HepG2 (cell line): ENCODE data around the gene HMBS. TPM values are rescaled to one million over a fixed set of nuclear protein-coding genes. Genes with fewer than 3 reads are reported as not detected.

ENCODE experiments used
- ATF2 ChIP-seq: sonication (generic); formaldehyde crosslinking; IDR thresholded peaks from 2 replicates; pipeline ENCODE4 v1.4.0; 2020; ENCODE audit warnings: missing genetic modification reagents
- IRF2 ChIP-seq: IDR thresholded peaks from 2 replicates; pipeline ENCODE4 v1.6.1; 2018; ENCODE audit warnings: missing genetic modification reagents, missing compliant biosample characterization
- KDM5A ChIP-seq: fragments of 200-600 bp; sonication (generic); IDR thresholded peaks from 2 replicates; pipeline ENCODE4 v1.7.0; 2018; ENCODE audit warnings: antibody characterized with exemption, mild to moderate bottlenecking, low read length, borderline replicate concordance
- KMT2A ChIP-seq: sonication (generic); formaldehyde crosslinking; IDR thresholded peaks from 2 replicates; pipeline ENCODE4 v1.4.0; 2020; ENCODE audit warnings: missing genetic modification reagents
- NCOR1 ChIP-seq: fragments of 200-600 bp; sonication (generic); IDR thresholded peaks from 2 replicates; pipeline ENCODE4 v1.7.0; 2017; ENCODE audit warnings: antibody characterized with exemption, low read length, borderline replicate concordance
- NFKB2 ChIP-seq: sonication (generic); formaldehyde crosslinking; IDR thresholded peaks from 2 replicates; pipeline ENCODE4 v1.4.0; 2020; ENCODE audit warnings: missing genetic modification reagents, borderline replicate concordance
- NKX3-1 ChIP-seq: sonication (generic); formaldehyde crosslinking; IDR thresholded peaks from 2 replicates; pipeline ENCODE4 v1.5.0; 2020; ENCODE audit warnings: missing genetic modification reagents
- PATZ1 ChIP-seq: sonication (generic); formaldehyde crosslinking; IDR thresholded peaks from 2 replicates; pipeline ENCODE4 v1.4.0; 2020; ENCODE audit warnings: missing genetic modification reagents
- PHF20 ChIP-seq: sonication (generic); formaldehyde crosslinking; IDR thresholded peaks from 2 replicates; pipeline ENCODE4 v1.5.0; 2020; ENCODE audit warnings: mild to moderate bottlenecking, missing genetic modification reagents
- PLSCR1 ChIP-seq: sonication (generic); formaldehyde crosslinking; IDR thresholded peaks from 2 replicates; pipeline ENCODE4 v1.5.0; 2020; ENCODE audit warnings: missing genetic modification reagents, mild to moderate bottlenecking, borderline replicate concordance
- TAF1 ChIP-seq: sonication (generic); formaldehyde crosslinking; IDR thresholded peaks from 2 replicates; pipeline ENCODE4 v1.4.0; 2020; ENCODE audit warnings: missing genetic modification reagents
- TBL1XR1 ChIP-seq: fragments of 150-350 bp; IDR thresholded peaks from 2 replicates; pipeline ENCODE4 v1.6.1; 2014; ENCODE audit warnings: borderline replicate concordance, low read length; ENCODE audit not compliant: partially characterized antibody
- TFDP2 ChIP-seq: sonication (generic); formaldehyde crosslinking; IDR thresholded peaks from 2 replicates; pipeline ENCODE4 v1.4.0; 2020; ENCODE audit warnings: missing genetic modification reagents
- ZFP90 ChIP-seq: sonication (generic); formaldehyde crosslinking; IDR thresholded peaks from 2 replicates; pipeline ENCODE4 v1.8.0; 2022; ENCODE audit warnings: missing genetic modification reagents, mild to moderate bottlenecking, inconsistent platforms, borderline replicate concordance
- ZNF281 ChIP-seq: sonication (generic); formaldehyde crosslinking; IDR thresholded peaks from 2 replicates; pipeline ENCODE4 v1.4.0; 2020; ENCODE audit warnings: missing genetic modification reagents, borderline replicate concordance
- ZNF350 ChIP-seq: sonication (generic); formaldehyde crosslinking; IDR thresholded peaks from 2 replicates; pipeline ENCODE4 v1.4.0; 2020; ENCODE audit warnings: mild to moderate bottlenecking, low read depth, missing genetic modification reagents, borderline replicate concordance
- ZNF432 ChIP-seq: sonication (generic); formaldehyde crosslinking; IDR thresholded peaks from 2 replicates; pipeline ENCODE4 v1.5.0; 2020; ENCODE audit warnings: missing genetic modification reagents, mild to moderate bottlenecking, borderline replicate concordance
- ZSCAN29 ChIP-seq: sonication (generic); formaldehyde crosslinking; conservative IDR thresholded peaks from 2 replicates; pipeline ENCODE4 v1.4.0; 2020; ENCODE audit warnings: mild to moderate bottlenecking, missing genetic modification reagents
- polyA plus RNA-seq, 8 experiments: library from polyadenylated mRNA; depleted of rRNA in 3 of 8; stranded (reverse) in 7 of 8; unstranded in 1 of 8; fragments of >200 nt; fragmentation: Illumina TruSeq in 4 of 8; extraction: Trizol in 4 of 8; gene quantifications; 2 replicates each; pipeline versions ENCODE4 v1.2.1 to v1.2.3, GENCODE V29; 2011 to 2016; ENCODE audit warnings: low read depth in 4 of 8, missing spikeins in 1 of 8, mixed read lengths in 1 of 8; ENCODE audit not compliant: insufficient read depth in 1 of 8
- total RNA-seq, 5 experiments: library from RNA; depleted of rRNA; stranded (reverse); fragments of >200 nt; fragmentation: Illumina TruSeq; extraction: Trizol; gene quantifications; 2 replicates each; pipeline ENCODE4 v1.2.3, GENCODE V29; 2016; ENCODE audit warnings: low read depth in 1 of 5

The HMBS gene
- total and polyA plus RNA-seq, 2 of the 13 experiments (the other 11 are each of a cell fraction or from before 2014, with no cell fraction given) = 9.4 to 46.9 TPM

GRCh38 chr11:119106564-119107537 lies 22.2 kb downstream of the HMBS start, which contains the start of gene C2CD2L (continued):
- TF ChIP-seq PATZ1 (peak; percentile 72), KMT2A (CRISPR knock-in tag) (0 out of 2 replicates have a peak, but pooled peaks have one; percentile 25), NKX3-1 (CRISPR knock-in tag) (0 out of 2 replicates have a peak, but pooled peaks have one; percentile 29), TAF1 (CRISPR knock-in tag) (peak; percentile 67), ATF2 (CRISPR knock-in tag) (0 out of 2 replicates have a peak, but pooled peaks have one; percentile 20), ZNF350 (CRISPR knock-in tag) (peak; percentile 44; the same call in 1 of the 2 replicates), ZNF432 (CRISPR knock-in tag) (no peak), NFKB2 (CRISPR knock-in tag) (peak; percentile 27; the same call in 1 of the 2 replicates), PLSCR1 (CRISPR knock-in tag) (no peak), ZSCAN29 (CRISPR knock-in tag) (no peak), ZFP90 (0 out of 2 replicates have a peak, but pooled peaks have one; percentile 59), TBL1XR1 (no peak), TFDP2 (peak; percentile 53; the same call in 1 of the 2 replicates), IRF2 (CRISPR knock-in tag) (0 out of 2 replicates have a peak, but pooled peaks have one; percentile 12), ZNF281 (peak; percentile 76; the same call in 1 of the 2 replicates), NCOR1 (no peak; the same call in 1 of the 2 replicates), KDM5A (peak; percentile 50; the same call in 1 of the 2 replicates), PHF20 (CRISPR knock-in tag) (peak; percentile 44; the same call in 1 of the 2 replicates)
